ENCODE measurements around the gene SMAP1. TPM values are rescaled to one million over a fixed set of nuclear protein-coding genes. Genes with fewer than 3 reads are reported as not detected.

Gene SMAP1
- total and polyA plus RNA-seq, 4 donors: 32.5 to 67.8 (median 47.6) TPM

DNA sequence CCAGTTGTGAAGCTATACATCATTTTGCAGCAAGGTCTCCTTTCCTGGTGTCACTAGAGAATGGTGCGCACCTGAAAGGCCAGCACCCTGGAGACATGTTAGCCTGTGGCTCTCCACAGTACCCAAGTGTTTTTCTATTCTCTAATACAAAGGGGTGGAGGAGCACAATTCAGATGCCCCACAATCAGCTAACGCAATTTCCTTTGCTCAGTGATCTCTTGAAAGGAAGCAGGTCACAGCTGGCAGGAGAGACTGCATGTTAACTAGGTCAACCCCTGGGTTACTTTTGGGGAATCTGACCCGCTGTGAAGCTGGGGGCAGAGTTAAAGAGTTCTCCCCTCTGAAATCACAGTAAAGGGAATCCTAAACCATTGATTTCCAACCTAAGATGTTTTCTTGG is 196.7 kb downstream of the SMAP1 start:
- no peaks in the 10 kb centered on the region for H3K36me3 ChIP-seq (ENCODE audit: control insufficient read depth, insufficient read depth, low read length)
- no CpG with 5 or more reads among the region's 3 CpGs for WGBS (ENCODE audit: insufficient coverage)
- no peak for DNase-seq (ENCODE audit: low read depth in 4 of 6, low spot score in 6 of 6)

DNA sequence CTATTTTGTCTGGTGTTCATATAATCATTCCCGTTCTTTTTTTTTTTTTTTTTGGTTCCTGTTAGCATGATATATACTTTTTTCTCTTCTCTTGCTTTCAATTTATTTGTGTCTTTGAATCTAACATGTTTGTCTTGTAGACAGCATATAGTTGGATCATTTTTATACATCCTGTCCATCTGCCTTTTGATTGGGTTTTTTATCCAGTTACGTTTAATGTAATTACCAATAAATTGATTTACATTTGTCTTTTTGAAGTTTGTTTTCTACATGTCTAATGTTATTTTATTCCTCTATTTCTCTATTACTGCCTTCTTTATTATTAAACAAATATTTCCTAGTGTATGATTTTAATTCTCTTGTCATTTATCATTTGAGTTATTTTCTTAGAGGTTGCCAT is 204.8 kb downstream of the SMAP1 start:
- Histone ChIP-seq H3K27me3 (ENCODE audit: control insufficient read depth, insufficient read depth, low read length) (no peaks in the 10 kb centered on the region), H3K4me3 (ENCODE audit: low read depth, low read length) (no peak overlapping the region), H3K27ac (ENCODE audit: low read depth, low read length) (no peak overlapping the region), H3K9me3 (ENCODE audit: control insufficient read depth, insufficient read depth, low read length) (peaks cover 6% of the 10 kb centered on the region), H3K4me1 (ENCODE audit: control insufficient read depth, insufficient read depth, low read length) (no peaks in the 10 kb centered on the region), H3K36me3 (ENCODE audit: control insufficient read depth, insufficient read depth, low read length) (no peaks in the 10 kb centered on the region)
- DNase-seq (ENCODE audit: low read depth in 4 of 6, low spot score in 6 of 6): no peak
- no CpG with 5 or more reads among the region's 2 CpGs for whole genome bisulfite sequencing (ENCODE audit: insufficient coverage)

More for the DNA sequence above, 196.7 kb downstream of the SMAP1 start:
- no peaks in the 10 kb centered on the region for H3K9me3 ChIP-seq (ENCODE audit: control insufficient read depth, insufficient read depth, low read length)
- no peak overlapping the region for H3K27ac ChIP-seq (ENCODE audit: low read depth, low read length)
- no peaks in the 10 kb centered on the region for H3K4me1 ChIP-seq (ENCODE audit: control insufficient read depth, insufficient read depth, low read length)
- H3K27me3 ChIP-seq (ENCODE audit: control insufficient read depth, insufficient read depth, low read length): no peaks in the 10 kb centered on the region
- H3K4me3 ChIP-seq (ENCODE audit: low read depth, low read length): no peak overlapping the region

DNA sequence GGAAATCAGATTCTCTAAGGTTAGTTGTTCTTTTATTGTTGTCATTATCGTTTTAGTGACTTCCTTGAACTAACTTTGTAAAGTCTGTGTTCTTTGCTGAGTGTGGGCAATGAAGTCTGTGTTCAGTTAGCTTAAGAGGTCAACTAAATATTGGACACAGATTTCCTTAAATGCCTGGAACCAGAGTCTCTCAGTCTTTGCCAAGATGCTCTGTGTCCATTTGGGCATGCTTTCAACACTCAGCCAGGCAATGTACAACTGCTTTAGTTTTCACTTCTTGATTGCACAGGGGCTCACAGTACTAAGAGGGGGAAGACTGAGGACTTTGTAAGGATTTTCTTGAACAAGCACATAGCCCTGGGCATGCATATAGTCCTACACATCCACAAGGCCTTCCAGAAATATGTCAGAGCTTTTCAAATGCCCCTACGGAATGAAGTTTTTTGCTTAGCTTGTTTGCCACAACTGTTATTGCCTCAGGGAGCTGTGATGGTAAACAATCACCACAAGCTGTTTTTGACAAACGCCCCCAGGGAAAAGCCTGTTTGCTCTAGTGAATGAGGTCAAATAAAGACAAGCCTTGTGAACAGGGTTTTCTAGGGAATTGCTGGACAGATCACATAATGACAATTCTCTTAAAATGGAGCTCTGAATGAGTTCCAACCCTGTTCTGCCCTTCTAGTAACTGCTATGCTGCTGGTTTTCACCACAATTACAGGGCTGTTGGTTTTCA is 206.7 kb downstream of the SMAP1 start:
- Histone ChIP-seq H3K27me3 (ENCODE audit: control insufficient read depth, insufficient read depth, low read length) (no peaks in the 10 kb centered on the region), H3K9me3 (ENCODE audit: control insufficient read depth, insufficient read depth, low read length) (peaks cover 8% of the 10 kb centered on the region), H3K36me3 (ENCODE audit: control insufficient read depth, insufficient read depth, low read length) (no peaks in the 10 kb centered on the region), H3K4me3 (ENCODE audit: low read depth, low read length) (no peak overlapping the region), H3K4me1 (ENCODE audit: control insufficient read depth, insufficient read depth, low read length) (no peaks in the 10 kb centered on the region), H3K27ac (ENCODE audit: low read depth, low read length) (no peak overlapping the region)
- DNase-seq (ENCODE audit: low read depth in 4 of 6, low spot score in 6 of 6): no peak
- 64% methylated on average over 2 of the region's 3 CpGs for WGBS (ENCODE audit: insufficient coverage)

DNA sequence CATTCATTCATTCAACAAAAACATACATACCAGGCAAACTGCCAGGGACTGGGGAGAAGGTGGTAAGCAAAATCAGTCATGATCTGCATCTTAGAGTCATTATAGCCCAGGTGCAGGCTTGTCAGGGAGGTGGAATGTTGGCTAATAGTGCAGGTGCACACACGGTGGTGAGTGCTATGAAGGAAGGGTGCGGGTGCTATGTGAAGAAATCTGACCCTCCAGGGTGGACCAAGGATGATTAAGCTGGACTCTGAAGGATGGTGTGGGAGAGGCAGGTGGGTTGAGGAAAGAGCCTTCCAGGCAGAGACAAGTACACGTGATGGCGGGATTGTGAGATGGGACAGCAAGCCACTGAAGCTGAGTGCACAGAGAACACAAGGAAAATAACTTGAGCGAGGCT is 211.8 kb downstream of the SMAP1 start:
- H3K27ac ChIP-seq (ENCODE audit: low read depth, low read length): no peak overlapping the region
- no peak overlapping the region for H3K4me3 ChIP-seq (ENCODE audit: low read depth, low read length)
- DNase-seq (ENCODE audit: low read depth in 4 of 6, low spot score in 6 of 6): no peak
- H3K36me3 ChIP-seq (ENCODE audit: control insufficient read depth, insufficient read depth, low read length): no peaks in the 10 kb centered on the region
- WGBS (ENCODE audit: insufficient coverage): 92% methylated on average over 5 of the region's 5 CpGs
- H3K9me3 ChIP-seq (ENCODE audit: control insufficient read depth, insufficient read depth, low read length): peaks cover 2% of the 10 kb centered on the region
- no peaks in the 10 kb centered on the region for H3K4me1 ChIP-seq (ENCODE audit: control insufficient read depth, insufficient read depth, low read length)
- H3K27me3 ChIP-seq (ENCODE audit: control insufficient read depth, insufficient read depth, low read length): no peaks in the 10 kb centered on the region

DNA sequence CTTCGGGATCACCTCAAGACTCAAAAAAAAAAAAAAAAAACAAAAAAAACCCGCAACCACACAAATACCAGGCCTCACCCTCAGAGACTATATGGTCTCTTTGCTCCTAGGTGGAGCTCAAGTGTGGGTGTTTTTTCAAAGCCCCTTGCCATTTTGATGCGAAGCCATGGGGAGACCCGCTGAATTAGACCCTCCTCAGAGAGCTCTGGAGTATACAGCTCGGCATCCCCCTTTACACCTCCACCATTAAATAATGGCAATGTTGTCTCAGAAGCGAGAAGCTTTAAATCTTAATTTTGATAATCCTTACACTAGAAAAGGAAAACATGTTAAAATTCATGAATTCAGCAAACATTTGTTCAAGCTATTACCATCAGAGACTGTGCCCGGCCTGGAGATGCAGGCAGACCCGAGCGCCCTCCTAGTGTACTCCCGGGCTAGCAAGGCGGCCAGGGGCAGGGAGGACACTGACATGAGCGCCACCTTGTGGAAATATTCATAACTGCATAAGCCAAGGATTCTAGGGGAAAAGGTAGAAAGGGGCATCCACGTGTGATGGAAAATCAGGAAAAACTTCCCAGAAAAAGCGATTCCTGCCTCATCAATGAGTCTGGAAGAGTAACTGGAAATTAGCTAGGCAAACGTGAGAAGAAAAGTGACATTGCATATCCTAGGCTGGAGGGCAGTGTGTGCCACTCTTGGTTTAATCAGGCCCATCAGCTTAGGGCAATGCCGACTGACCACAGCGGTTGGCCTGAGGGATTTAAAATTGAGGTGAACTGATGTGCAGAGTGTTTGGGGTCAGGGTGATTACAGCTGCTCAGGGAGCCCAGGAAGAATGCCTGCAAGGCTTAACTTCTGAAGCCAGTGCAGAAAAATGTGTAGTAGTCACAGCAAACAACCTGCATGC is 216.6 kb downstream of the SMAP1 start:
- 24% methylated on average over 11 of the region's 17 CpGs for WGBS (ENCODE audit: insufficient coverage)
- no peak overlapping the region for H3K27ac ChIP-seq (ENCODE audit: low read depth, low read length)
- H3K27me3 ChIP-seq (ENCODE audit: control insufficient read depth, insufficient read depth, low read length): no peaks in the 10 kb centered on the region
- no peaks in the 10 kb centered on the region for H3K9me3 ChIP-seq (ENCODE audit: control insufficient read depth, insufficient read depth, low read length)
- no peak overlapping the region for H3K4me3 ChIP-seq (ENCODE audit: low read depth, low read length)
- peak in 4 of 6 donors; percentile 33 to 70 (median 52) for DNase-seq (ENCODE audit: low read depth in 4 of 6, low spot score in 6 of 6)
- H3K36me3 ChIP-seq (ENCODE audit: control insufficient read depth, insufficient read depth, low read length): no peaks in the 10 kb centered on the region
- peaks cover 8% of the 10 kb centered on the region for H3K4me1 ChIP-seq (ENCODE audit: control insufficient read depth, insufficient read depth, low read length)

DNA sequence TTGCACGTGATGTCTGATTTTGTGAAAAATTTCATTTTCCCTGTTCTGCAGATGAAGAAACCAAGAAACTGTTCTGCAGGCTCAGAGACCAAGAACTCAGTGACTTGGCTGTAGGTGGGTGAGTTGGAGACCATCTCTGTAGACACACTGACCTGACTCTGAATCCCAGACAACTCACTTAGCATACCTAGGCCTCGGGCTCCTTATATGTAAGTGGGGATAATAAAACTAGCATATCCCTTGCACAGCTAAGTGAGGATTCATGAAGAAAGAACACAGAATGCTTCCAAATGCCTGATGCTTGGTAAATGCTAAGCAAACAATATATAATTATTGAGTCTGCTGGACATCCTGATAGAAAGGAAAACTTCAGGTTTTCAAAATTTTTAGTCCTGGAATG is 218.4 kb downstream of the SMAP1 start:
- no peak for DNase-seq (ENCODE audit: low read depth in 4 of 6, low spot score in 6 of 6)
- 90% methylated on average over 1 of the region's 2 CpGs for WGBS (ENCODE audit: insufficient coverage)
- no peaks in the 10 kb centered on the region for H3K36me3 ChIP-seq (ENCODE audit: control insufficient read depth, insufficient read depth, low read length)
- no peak overlapping the region for H3K27ac ChIP-seq (ENCODE audit: low read depth, low read length)
- H3K27me3 ChIP-seq (ENCODE audit: control insufficient read depth, insufficient read depth, low read length): no peaks in the 10 kb centered on the region
- peaks cover 8% of the 10 kb centered on the region for H3K4me1 ChIP-seq (ENCODE audit: control insufficient read depth, insufficient read depth, low read length)
- no peaks in the 10 kb centered on the region for H3K9me3 ChIP-seq (ENCODE audit: control insufficient read depth, insufficient read depth, low read length)
- H3K4me3 ChIP-seq (ENCODE audit: low read depth, low read length): no peak overlapping the region

DNA sequence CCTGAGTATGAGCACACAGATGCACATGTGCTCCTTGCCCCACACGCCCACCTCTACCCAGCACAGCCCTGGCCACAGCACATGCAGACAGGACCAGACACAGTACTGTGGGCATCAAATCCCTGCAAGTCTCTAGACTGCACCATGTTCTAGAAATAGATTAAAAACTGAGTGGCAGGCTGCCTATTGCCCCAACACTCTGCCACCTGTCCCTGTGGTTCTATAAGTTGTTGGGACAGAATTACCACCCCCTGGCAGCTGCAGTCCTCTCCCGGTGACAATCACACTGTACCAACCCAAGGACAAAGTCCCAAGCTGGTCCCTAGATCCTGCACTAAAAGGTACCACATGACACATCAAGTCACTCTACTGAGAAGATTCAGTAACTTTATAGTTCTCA is 219.0 kb downstream of the SMAP1 start:
- peaks cover 8% of the 10 kb centered on the region for H3K4me1 ChIP-seq (ENCODE audit: control insufficient read depth, insufficient read depth, low read length)
- H3K36me3 ChIP-seq (ENCODE audit: control insufficient read depth, insufficient read depth, low read length): no peaks in the 10 kb centered on the region
- DNase-seq (ENCODE audit: low read depth in 4 of 6, low spot score in 6 of 6): peak in 2 of 6 donors; percentile 5 to 81
- no peaks in the 10 kb centered on the region for H3K27me3 ChIP-seq (ENCODE audit: control insufficient read depth, insufficient read depth, low read length)
- no peaks in the 10 kb centered on the region for H3K9me3 ChIP-seq (ENCODE audit: control insufficient read depth, insufficient read depth, low read length)
- WGBS (ENCODE audit: insufficient coverage): 65% methylated on average over 2 of the region's 2 CpGs
- no peak overlapping the region for H3K27ac ChIP-seq (ENCODE audit: low read depth, low read length)
- no peak overlapping the region for H3K4me3 ChIP-seq (ENCODE audit: low read depth, low read length)

DNA sequence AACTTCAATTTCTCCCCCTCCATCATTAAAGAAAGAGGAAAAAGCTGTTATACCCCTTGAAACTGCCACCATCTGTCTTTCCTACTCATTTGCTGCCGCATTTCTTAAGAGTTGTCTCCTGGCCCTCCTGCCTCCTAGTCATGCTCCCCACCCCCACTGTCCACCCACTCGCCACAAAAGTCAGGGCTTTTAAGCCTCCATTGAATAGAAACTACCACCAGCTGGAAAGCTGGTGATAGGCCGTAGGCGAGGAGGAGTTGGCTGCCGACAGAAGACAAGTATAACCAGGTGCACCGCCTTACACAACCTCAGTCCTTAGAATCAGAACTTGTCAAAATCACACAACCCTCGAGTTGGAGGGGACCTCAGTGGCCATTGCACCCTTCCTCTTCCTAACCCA is 221.6 kb downstream of the SMAP1 start:
- peaks cover 8% of the 10 kb centered on the region for H3K4me1 ChIP-seq (ENCODE audit: control insufficient read depth, insufficient read depth, low read length)
- peaks cover 4% of the 10 kb centered on the region for H3K36me3 ChIP-seq (ENCODE audit: control insufficient read depth, insufficient read depth, low read length)
- no peak overlapping the region for H3K4me3 ChIP-seq (ENCODE audit: low read depth, low read length)
- 92% methylated on average over 7 of the region's 7 CpGs for WGBS (ENCODE audit: insufficient coverage)
- no peak for DNase-seq (ENCODE audit: low read depth in 4 of 6, low spot score in 6 of 6)
- H3K27ac ChIP-seq (ENCODE audit: low read depth, low read length): no peak overlapping the region
- no peaks in the 10 kb centered on the region for H3K27me3 ChIP-seq (ENCODE audit: control insufficient read depth, insufficient read depth, low read length)
- no peaks in the 10 kb centered on the region for H3K9me3 ChIP-seq (ENCODE audit: control insufficient read depth, insufficient read depth, low read length)

DNA sequence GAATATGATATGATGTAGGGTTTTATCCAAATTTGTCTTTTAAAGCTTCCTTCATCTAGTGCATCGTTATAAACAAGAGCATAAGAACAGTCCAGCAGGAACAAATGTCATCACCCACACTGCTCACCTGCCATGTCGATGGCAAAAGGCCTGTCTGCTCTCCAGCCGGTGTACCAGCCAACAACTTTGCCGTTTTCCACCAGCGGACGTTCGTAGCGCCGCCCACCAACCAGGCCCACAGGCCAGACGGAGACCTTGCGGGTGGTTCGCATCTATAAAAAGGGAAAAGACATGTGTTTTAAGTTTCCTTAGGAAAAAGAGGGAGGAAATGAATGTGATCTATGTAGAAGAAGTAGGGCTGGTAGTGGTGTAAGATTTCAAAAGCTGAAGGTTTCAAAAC is 226.3 kb downstream of the SMAP1 start:
- DNase-seq (ENCODE audit: low read depth in 4 of 6, low spot score in 6 of 6): no peak
- peaks cover 4% of the 10 kb centered on the region for H3K36me3 ChIP-seq (ENCODE audit: control insufficient read depth, insufficient read depth, low read length)
- no peaks in the 10 kb centered on the region for H3K27me3 ChIP-seq (ENCODE audit: control insufficient read depth, insufficient read depth, low read length)
- H3K27ac ChIP-seq (ENCODE audit: low read depth, low read length): no peak overlapping the region
- no peaks in the 10 kb centered on the region for H3K4me1 ChIP-seq (ENCODE audit: control insufficient read depth, insufficient read depth, low read length)
- WGBS (ENCODE audit: insufficient coverage): 95% methylated on average over 11 of the region's 12 CpGs
- no peaks in the 10 kb centered on the region for H3K9me3 ChIP-seq (ENCODE audit: control insufficient read depth, insufficient read depth, low read length)
- no peak overlapping the region for H3K4me3 ChIP-seq (ENCODE audit: low read depth, low read length)
